Smooth muscle cell (in vitro differentiated cells): ENCODE data around the gene DRC1. TPM values are rescaled to one million over a fixed set of nuclear protein-coding genes. Genes with fewer than 3 reads are reported as not detected.
"Not testable (repeated sequence)": the region's sequence is repeated elsewhere in the genome, so short reads cannot be mapped to it uniquely, and the experiment has no call there.

Experiments
- DNase-seq: peaks from one replicate; lab custom pipeline; 2025; ENCODE audit not compliant: unreplicated experiment; lab: John Stamatoyannopoulos, UW
- H2AFZ ChIP-seq: fragments of 200-600 bp; sonication (generic); 2 replicates; pipeline ENCODE4 v1.6.0; 2016; ENCODE audit warnings: antibody characterized with exemption, low read depth, mild to moderate bottlenecking
- H3F3A ChIP-seq: fragments of 200-600 bp; sonication (generic); 2 replicates; pipeline ENCODE4 v1.6.0; 2017; ENCODE audit warnings: antibody characterized with exemption, low read depth
- H3K27ac ChIP-seq: fragments of 200-600 bp; sonication (generic); 2 replicates; pipeline ENCODE4 v1.5.1; 2016; ENCODE audit warnings: low read depth, mild to moderate bottlenecking
- H3K27me3 ChIP-seq: fragments of 200-600 bp; sonication (generic); 2 replicates; pipeline ENCODE4 v1.6.1; 2016; ENCODE audit warnings: low read depth, mild to moderate bottlenecking
- H3K36me3 ChIP-seq: fragments of 200-600 bp; sonication (generic); 2 replicates; pipeline ENCODE4 v1.5.1; 2016; ENCODE audit warnings: low read depth
- H3K4me1 ChIP-seq: fragments of 200-600 bp; sonication (generic); 2 replicates; pipeline ENCODE4 v1.5.1; 2016; ENCODE audit warnings: low read depth
- H3K4me2 ChIP-seq: fragments of 200-600 bp; sonication (generic); 2 replicates; pipeline ENCODE4 v1.6.0; 2016; ENCODE audit warnings: mild to moderate bottlenecking
- H3K4me3 ChIP-seq: fragments of 200-600 bp; sonication (generic); 2 replicates; pipeline ENCODE4 v1.5.1; 2016; ENCODE audit warnings: mild to moderate bottlenecking
- H3K79me2 ChIP-seq: fragments of 200-600 bp; sonication (generic); 2 replicates; pipeline ENCODE4 v1.6.0; 2016; ENCODE audit warnings: low read depth, mild to moderate bottlenecking
- H3K9ac ChIP-seq: fragments of 200-600 bp; sonication (generic); 2 replicates; pipeline ENCODE4 v1.6.0; 2016; ENCODE audit warnings: low read depth
- H3K9me3 ChIP-seq: fragments of 200-600 bp; sonication (generic); replicated peaks from 2 replicates; pipeline ENCODE4 v1.5.1; 2016; ENCODE audit warnings: low read depth
- H4K20me1 ChIP-seq: fragments of 200-600 bp; sonication (generic); 2 replicates; pipeline ENCODE4 v1.6.0; 2016; ENCODE audit warnings: low read depth
- WGBS: methylation state at CpG from one replicate; pipeline ENCODE4 v1.1.7; 2016; ENCODE audit warnings: low lambda C conversion rate; 5-methylcytosine and 5-hydroxymethylcytosine counted together
- polyA plus RNA-seq: library from polyadenylated mRNA; unstranded; fragments of >200 nt; fragmentation: Nextera tagmentation; extraction: Ambion mirVana; gene quantifications from 2 replicates; pipeline ENCODE4 v1.2.1, GENCODE V29; 2016
- total RNA-seq: library from RNA; depleted of rRNA; stranded (reverse); fragments of >200 nt; gene quantifications from 2 replicates; pipeline ENCODE4 v1.2.3, GENCODE V29; 2014
- TF ChIP-seq, protein P1 (sequence below): fragments of 200-600 bp; sonication (generic); IDR thresholded peaks from 2 replicates; pipeline ENCODE4 v1.5.1; 2017; ENCODE audit warnings: borderline replicate concordance, mild to moderate bottlenecking, antibody characterized with exemption; ENCODE audit not compliant: insufficient read depth, poor library complexity, severe bottlenecking

DRC1 gene
- total and polyA plus RNA-seq, 2 experiments from 2014 or later, result 0.14 TPM; not detected in 1

DNA sequence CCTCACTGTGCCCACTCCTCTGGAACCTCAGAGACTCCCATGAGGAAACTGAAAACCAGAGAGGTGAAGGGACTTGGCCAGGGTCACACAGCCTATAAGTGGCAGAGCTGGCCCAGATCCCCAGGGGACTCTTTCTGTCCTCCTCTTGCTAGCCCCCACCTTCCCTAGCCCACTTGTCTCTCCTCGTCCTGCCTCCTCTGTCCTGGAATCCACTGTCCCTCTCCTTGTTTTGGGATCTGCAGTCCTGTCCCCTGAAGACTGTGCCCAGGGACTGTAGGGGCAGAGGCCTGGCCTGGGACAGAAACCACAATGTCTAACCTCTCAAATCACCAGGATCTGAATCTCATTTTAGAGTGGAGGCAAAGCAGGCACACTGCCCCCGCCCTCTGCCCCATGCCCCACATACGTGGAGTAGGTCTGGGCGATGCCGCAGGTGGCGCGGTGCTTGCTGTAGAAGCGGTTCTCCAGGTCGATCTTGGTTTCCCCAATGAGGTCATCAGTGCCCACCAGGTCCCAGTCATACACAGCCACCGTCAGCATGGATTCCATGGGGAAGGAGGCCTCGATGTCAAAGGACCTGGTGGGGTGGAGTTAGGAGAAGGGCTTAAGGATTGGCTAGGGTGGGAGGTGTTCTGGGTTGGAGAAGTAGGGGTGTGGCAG is 63.7 kb downstream of the DRC1 start:
- Histone ChIP-seq H3K9ac (no peak overlapping the region), H2AFZ (no peak overlapping the region), H3K27ac (no peak overlapping the region), H3K36me3 (no peaks in the 10 kb centered on the region), H3K79me2 (no peaks in the 10 kb centered on the region), H3K4me2 (no peak overlapping the region), H4K20me1 (no peaks in the 10 kb centered on the region), H3K27me3 (no peaks in the 10 kb centered on the region), H3F3A (no peaks in the 10 kb centered on the region), H3K4me1 (no peaks in the 10 kb centered on the region), H3K4me3 (no peak overlapping the region), H3K9me3 (no peaks in the 10 kb centered on the region)
- TF ChIP-seq, protein P1, sequence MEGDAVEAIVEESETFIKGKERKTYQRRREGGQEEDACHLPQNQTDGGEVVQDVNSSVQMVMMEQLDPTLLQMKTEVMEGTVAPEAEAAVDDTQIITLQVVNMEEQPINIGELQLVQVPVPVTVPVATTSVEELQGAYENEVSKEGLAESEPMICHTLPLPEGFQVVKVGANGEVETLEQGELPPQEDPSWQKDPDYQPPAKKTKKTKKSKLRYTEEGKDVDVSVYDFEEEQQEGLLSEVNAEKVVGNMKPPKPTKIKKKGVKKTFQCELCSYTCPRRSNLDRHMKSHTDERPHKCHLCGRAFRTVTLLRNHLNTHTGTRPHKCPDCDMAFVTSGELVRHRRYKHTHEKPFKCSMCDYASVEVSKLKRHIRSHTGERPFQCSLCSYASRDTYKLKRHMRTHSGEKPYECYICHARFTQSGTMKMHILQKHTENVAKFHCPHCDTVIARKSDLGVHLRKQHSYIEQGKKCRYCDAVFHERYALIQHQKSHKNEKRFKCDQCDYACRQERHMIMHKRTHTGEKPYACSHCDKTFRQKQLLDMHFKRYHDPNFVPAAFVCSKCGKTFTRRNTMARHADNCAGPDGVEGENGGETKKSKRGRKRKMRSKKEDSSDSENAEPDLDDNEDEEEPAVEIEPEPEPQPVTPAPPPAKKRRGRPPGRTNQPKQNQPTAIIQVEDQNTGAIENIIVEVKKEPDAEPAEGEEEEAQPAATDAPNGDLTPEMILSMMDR, result no peak
- no peak for DNase-seq
- 92% methylated on average over 11 of the region's 11 CpGs for WGBS

DNA sequence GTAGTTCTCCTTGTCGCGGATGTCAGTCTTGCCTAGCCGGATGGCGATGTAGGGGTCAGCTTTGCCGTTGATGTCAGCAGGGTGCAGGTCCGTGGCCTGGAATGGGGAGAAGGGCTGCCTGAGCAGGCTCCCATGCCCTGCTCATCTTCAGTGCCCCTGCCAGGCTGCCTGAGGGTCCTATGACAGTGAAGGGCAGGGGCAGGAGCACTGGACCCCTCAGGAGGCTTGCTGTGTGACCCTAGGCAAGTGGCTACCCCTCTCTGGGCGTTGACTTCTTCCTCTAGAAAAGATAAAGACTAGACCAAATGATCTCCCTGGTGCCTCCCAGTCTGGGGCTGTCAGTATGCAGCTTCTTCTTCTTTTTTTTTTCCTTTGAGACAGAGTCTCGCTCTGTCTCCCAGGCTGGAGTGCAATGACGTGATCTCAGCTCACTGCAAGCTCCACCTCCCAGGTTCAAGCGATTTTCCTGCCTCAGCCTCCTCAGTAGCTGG is 64.3 kb downstream of the DRC1 start:
- Histone ChIP-seq H3K4me1 (no peaks in the 10 kb centered on the region), H3K4me3 (no peak overlapping the region), H3K9me3 (no peaks in the 10 kb centered on the region), H3K4me2 (no peak overlapping the region), H4K20me1 (no peaks in the 10 kb centered on the region), H3K36me3 (no peaks in the 10 kb centered on the region), H3K9ac (no peak overlapping the region), H3K27ac (no peak overlapping the region), H3K79me2 (no peaks in the 10 kb centered on the region), H2AFZ (no peak overlapping the region), H3F3A (no peaks in the 10 kb centered on the region), H3K27me3 (no peaks in the 10 kb centered on the region)
- no peak for DNase-seq
- 88% methylated on average over 10 of the region's 10 CpGs for WGBS
- TF ChIP-seq, protein P1, result no peak

DNA sequence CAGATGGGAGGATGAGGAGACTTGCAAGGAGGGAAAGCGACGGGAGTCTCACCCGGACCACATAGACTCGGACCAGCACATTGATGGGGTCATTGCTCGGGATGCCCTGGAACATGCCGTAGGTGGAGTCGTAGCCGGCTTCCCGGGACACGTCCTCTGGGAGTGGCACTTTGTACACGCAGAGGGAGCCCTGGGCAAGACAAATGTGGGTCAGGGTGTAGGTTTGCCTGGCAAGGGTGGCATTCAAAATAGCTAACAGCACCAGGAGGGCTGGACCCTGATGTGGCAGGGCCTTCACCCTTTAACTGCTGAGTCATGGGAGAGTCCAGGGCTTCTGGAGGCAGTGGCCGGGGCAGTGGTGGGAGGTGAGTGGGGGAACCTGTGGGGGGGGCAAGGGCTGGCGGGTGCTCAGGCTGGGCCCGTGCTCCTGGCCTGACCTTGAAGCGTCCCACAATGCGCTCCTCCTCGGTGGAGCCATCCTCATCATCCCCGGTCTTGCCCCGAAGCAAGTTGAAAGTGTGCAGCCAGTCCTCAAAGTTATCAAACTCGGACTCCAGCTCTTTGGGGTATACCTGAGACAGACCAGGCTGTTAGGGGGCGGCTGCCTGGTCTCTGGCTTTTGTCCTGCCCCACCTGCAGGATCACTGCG is 65.1 kb downstream of the DRC1 start:
- Histone ChIP-seq H3K4me3 (no peak overlapping the region), H4K20me1 (no peaks in the 10 kb centered on the region), H3F3A (no peaks in the 10 kb centered on the region), H3K36me3 (no peaks in the 10 kb centered on the region), H3K9me3 (no peaks in the 10 kb centered on the region), H3K27ac (no peak overlapping the region), H3K4me1 (no peaks in the 10 kb centered on the region), H3K9ac (no peak overlapping the region), H2AFZ (no peak overlapping the region), H3K4me2 (no peak overlapping the region), H3K27me3 (no peaks in the 10 kb centered on the region), H3K79me2 (no peaks in the 10 kb centered on the region)
- 92% methylated on average over 18 of the region's 22 CpGs for WGBS
- TF ChIP-seq, protein P1, result no peak
- DNase-seq, result no peak

DNA sequence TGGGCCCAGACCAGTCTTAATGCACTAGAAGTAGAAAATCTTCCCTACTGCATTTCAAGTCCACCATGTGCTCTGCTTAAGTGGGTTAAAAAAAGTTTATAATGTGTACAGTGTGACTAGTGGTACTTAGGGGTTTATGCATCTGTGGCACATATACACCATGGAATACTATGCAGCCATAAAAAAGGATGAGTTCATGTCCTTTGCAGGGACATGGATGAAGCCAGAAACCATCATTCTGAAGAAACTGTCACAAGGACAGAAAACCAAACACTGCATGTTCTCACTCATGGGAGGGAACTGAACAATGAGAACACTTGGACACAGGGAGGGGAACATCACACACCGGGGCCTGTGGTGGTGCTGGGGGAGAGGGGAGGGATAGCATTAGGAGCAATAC is 66.8 kb downstream of the DRC1 start:
- not testable (repeated sequence) for H3K4me1 ChIP-seq, H3K36me3 ChIP-seq, H3F3A ChIP-seq, H4K20me1 ChIP-seq, H3K27ac ChIP-seq, H3K9me3 ChIP-seq, H3K9ac ChIP-seq, H3K79me2 ChIP-seq, DNase-seq, H3K4me3 ChIP-seq, H3K4me2 ChIP-seq, H3K27me3 ChIP-seq, H2AFZ ChIP-seq
- WGBS, result 100% methylated on average over 1 of the region's 1 CpG
